Measurements from ENCODE around the gene TMEM215. TPM values are rescaled to one million over a fixed set of nuclear protein-coding genes. Genes with fewer than 3 reads are reported as not detected.

The TMEM215 gene
- total RNA-seq, 1 experiment from 2014 or later = not detected

- Mint-ChIP-seq H3K4me3 (ENCODE audit: low read depth, unreplicated experiment) (no peak overlapping the region), H3K36me3 (ENCODE audit: insufficient read depth, unreplicated experiment) (no peaks in the 10 kb centered on the region), H3K27me3 (ENCODE audit: unreplicated experiment) (peaks cover 94% of the 10 kb centered on the region), H3K27ac (ENCODE audit: unreplicated experiment) (no peak overlapping the region), H3K9me3 (ENCODE audit: low read depth, unreplicated experiment) (no peaks in the 10 kb centered on the region), H3K4me1 (ENCODE audit: low read depth, unreplicated experiment) (no peaks in the 10 kb centered on the region)
- no peak for DNase-seq
- intact Hi-C loops (cut with micrococcal nuclease; ENCODE audit: unreplicated experiment) = no loop called here
- no TSS peak for BruUV-seq (replicated peaks)
- CTCF ChIA-PET = no interaction called here
- TF ChIP-seq, protein P1, sequence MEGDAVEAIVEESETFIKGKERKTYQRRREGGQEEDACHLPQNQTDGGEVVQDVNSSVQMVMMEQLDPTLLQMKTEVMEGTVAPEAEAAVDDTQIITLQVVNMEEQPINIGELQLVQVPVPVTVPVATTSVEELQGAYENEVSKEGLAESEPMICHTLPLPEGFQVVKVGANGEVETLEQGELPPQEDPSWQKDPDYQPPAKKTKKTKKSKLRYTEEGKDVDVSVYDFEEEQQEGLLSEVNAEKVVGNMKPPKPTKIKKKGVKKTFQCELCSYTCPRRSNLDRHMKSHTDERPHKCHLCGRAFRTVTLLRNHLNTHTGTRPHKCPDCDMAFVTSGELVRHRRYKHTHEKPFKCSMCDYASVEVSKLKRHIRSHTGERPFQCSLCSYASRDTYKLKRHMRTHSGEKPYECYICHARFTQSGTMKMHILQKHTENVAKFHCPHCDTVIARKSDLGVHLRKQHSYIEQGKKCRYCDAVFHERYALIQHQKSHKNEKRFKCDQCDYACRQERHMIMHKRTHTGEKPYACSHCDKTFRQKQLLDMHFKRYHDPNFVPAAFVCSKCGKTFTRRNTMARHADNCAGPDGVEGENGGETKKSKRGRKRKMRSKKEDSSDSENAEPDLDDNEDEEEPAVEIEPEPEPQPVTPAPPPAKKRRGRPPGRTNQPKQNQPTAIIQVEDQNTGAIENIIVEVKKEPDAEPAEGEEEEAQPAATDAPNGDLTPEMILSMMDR (IDR thresholded peaks at IDR 0.05; ENCODE audit: unreplicated experiment) = no peak
These were observed 37.0 kb downstream of the TMEM215 start for GRCh38 chr9:32820322-32820721.

GRCh38 chr9:32823101-32823500, 39.8 kb downstream of the TMEM215 start:
- Mint-ChIP-seq H3K36me3 (ENCODE audit: insufficient read depth, unreplicated experiment) (no peaks in the 10 kb centered on the region), H3K4me3 (ENCODE audit: low read depth, unreplicated experiment) (no peak overlapping the region), H3K9me3 (ENCODE audit: low read depth, unreplicated experiment) (peaks cover 4% of the 10 kb centered on the region), H3K27ac (ENCODE audit: unreplicated experiment) (no peak overlapping the region), H3K4me1 (ENCODE audit: low read depth, unreplicated experiment) (peaks cover 6% of the 10 kb centered on the region), H3K27me3 (ENCODE audit: unreplicated experiment) (peaks cover 94% of the 10 kb centered on the region)
- no TSS peak for BruUV-seq (replicated peaks)
- CTCF ChIA-PET = no interaction called here
- no peak for DNase-seq
- intact Hi-C loops (cut with micrococcal nuclease; ENCODE audit: unreplicated experiment) = no loop called here
- TF ChIP-seq, protein P1 (IDR thresholded peaks at IDR 0.05; ENCODE audit: unreplicated experiment) = no peak

GRCh38 chr9:32823551-32823950, 40.2 kb downstream of the TMEM215 start:
- BruUV-seq (replicated peaks) = no TSS peak

DNA sequence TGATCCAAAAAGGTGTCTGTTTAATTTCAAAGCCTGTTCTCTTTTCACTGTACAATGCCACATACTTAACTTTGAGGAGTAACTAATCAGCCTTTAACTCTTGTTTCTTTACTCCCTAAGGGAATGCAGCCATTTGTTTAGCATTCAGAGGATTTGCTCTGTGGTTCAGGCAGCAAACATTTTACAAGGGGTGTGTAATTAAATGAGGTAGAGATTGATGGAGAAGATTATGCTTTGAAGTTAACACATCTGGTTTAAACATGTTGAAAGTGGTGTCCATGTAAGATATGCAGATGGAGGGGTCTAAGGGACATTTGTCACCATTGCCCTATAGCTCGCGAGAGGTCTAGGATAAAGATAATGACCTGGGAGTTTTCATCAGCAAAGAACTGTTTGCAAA, 41.9 kb downstream of the TMEM215 start:
- DNase-seq = no peak
- Mint-ChIP-seq H3K27ac (ENCODE audit: unreplicated experiment) (no peak overlapping the region), H3K27me3 (ENCODE audit: unreplicated experiment) (peaks cover 94% of the 10 kb centered on the region), H3K4me1 (ENCODE audit: low read depth, unreplicated experiment) (peaks cover 7% of the 10 kb centered on the region), H3K4me3 (ENCODE audit: low read depth, unreplicated experiment) (no peak overlapping the region), H3K9me3 (ENCODE audit: low read depth, unreplicated experiment) (peaks cover 4% of the 10 kb centered on the region), H3K36me3 (ENCODE audit: insufficient read depth, unreplicated experiment) (no peaks in the 10 kb centered on the region)
- BruUV-seq (replicated peaks) = no TSS peak
- intact Hi-C loops (cut with micrococcal nuclease; ENCODE audit: unreplicated experiment) = no loop called here
- CTCF ChIA-PET = no interaction called here
- TF ChIP-seq, protein P1 (IDR thresholded peaks at IDR 0.05; ENCODE audit: unreplicated experiment) = no peak

More at GRCh38 chr9:32823551-32823950, 40.2 kb downstream of the TMEM215 start:
- Mint-ChIP-seq H3K27me3 (ENCODE audit: unreplicated experiment) (peaks cover 94% of the 10 kb centered on the region), H3K27ac (ENCODE audit: unreplicated experiment) (no peak overlapping the region), H3K36me3 (ENCODE audit: insufficient read depth, unreplicated experiment) (no peaks in the 10 kb centered on the region), H3K4me3 (ENCODE audit: low read depth, unreplicated experiment) (no peak overlapping the region), H3K9me3 (ENCODE audit: low read depth, unreplicated experiment) (peaks cover 4% of the 10 kb centered on the region), H3K4me1 (ENCODE audit: low read depth, unreplicated experiment) (peaks cover 7% of the 10 kb centered on the region)
- no peak for DNase-seq
- CTCF ChIA-PET = no interaction called here
- TF ChIP-seq, protein P1 (IDR thresholded peaks at IDR 0.05; ENCODE audit: unreplicated experiment) = no peak
- intact Hi-C loops (cut with micrococcal nuclease; ENCODE audit: unreplicated experiment) = no loop called here

Measured in Calu3 (cell line).